WTC11 (cell line): ENCODE data around the gene CALML4.

Source experiments
- ATF3 ChIP-seq: sonication (generic); formaldehyde crosslinking; conservative IDR thresholded peaks from 2 replicates; pipeline ENCODE4 v1.8.1; 2022; ENCODE audit warnings: mild to moderate bottlenecking, missing genetic modification reagents
- CTCF ChIP-seq: fragments of 200-600 bp; IDR thresholded peaks from 2 replicates; pipeline ENCODE4 v1.8.0; 2022; ENCODE audit warnings: antibody characterized with exemption
- E2F1 ChIP-seq: sonication (generic); formaldehyde crosslinking; IDR thresholded peaks from 2 replicates; pipeline ENCODE4 v1.8.0; 2022; ENCODE audit warnings: mild to moderate bottlenecking, missing genetic modification reagents
- IRF2 ChIP-seq: sonication (generic); formaldehyde crosslinking; IDR thresholded peaks from 2 replicates; pipeline ENCODE4 v1.8.0; 2022; ENCODE audit warnings: low read depth, missing genetic modification reagents, borderline replicate concordance
- NFYB ChIP-seq: sonication (generic); formaldehyde crosslinking; conservative IDR thresholded peaks from 2 replicates; pipeline ENCODE4 v1.8.0; 2022; ENCODE audit warnings: low read depth, missing genetic modification reagents
- PREB ChIP-seq: sonication (generic); formaldehyde crosslinking; IDR thresholded peaks from 2 replicates; pipeline ENCODE4 v1.8.1; 2022; ENCODE audit warnings: mild to moderate bottlenecking, missing genetic modification reagents, moderate library complexity, borderline replicate concordance

- TF ChIP-seq NFYB (CRISPR knock-in tag) (no peak), IRF2 (no peak), E2F1 (CRISPR knock-in tag) (no peak), ATF3 (CRISPR knock-in tag) (no peak), CTCF (no peak), PREB (CRISPR knock-in tag) (no peak)
These were observed 19.0 kb upstream of the CALML4 start for GRCh38 chr15:68224108-68224507.
